DMS79 (cell line): Measurements from ENCODE around the gene LAMC3.
"Not testable (repeated sequence)": the region's sequence is repeated elsewhere in the genome, so short reads cannot be mapped to it uniquely, and the experiment has no call there.

ENCODE experiments used
- DNase-seq: peaks from one replicate; lab custom pipeline; 2025; lab: John Stamatoyannopoulos, UW

LAMC3 gene

DNA sequence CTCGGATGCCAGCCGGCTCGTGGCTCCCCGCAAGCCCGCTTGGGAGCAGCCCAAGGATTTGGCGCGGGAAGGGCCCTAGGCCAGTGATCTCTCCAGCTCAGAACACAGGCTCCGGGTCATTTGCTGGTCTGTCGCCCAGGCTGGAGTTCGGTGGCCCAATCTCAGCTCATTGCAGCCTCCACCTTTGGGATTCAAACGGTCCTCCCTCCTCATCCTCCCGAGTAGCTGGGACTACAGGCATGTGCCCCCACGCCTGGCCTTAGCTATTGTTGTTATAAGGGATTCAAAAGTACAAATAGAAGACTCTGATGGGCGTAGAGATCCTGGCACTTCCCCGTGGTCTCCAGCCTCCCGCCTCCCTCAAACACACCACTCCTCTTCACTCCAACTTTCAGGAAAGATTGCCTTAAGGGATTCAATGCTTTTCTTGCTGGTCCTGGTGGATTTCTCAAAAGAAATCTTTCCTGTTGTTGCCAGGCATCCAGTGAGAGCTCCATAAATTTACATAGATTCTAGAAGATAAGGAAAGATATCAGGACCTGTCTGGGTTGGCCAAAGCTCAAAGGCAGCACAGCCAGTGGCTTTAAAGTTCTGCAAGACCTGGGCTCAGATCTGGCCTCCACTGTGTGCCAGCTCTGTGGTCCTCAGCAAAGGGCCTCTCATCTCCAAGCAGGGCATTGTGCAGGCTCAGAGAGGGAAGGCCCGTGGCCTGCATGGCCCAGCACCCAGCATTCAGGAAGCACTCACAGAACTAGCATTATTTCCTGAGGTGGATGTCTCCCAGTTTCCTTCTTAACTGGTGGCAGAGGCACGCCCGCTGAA, 88.4 kb downstream of the LAMC3 start:
- no peak for DNase-seq

DNA sequence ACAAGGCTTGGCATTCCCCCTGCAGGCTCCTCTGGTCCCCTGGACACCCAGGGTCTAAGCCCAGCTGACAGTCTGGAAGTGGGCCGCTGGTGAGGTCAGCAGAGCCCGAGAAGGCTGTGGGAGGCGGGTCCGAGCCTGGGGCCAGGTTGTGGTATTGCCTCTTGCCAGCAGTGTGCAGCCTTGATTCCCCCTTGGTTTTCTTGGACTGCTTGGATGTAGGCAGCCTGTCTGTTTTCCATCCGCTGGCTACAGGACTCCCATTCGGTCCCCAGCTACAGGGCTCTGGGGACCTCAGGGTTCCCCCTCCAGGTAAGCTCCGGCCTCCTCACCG, 88.9 kb downstream of the LAMC3 start:
- no peak for DNase-seq

DNA sequence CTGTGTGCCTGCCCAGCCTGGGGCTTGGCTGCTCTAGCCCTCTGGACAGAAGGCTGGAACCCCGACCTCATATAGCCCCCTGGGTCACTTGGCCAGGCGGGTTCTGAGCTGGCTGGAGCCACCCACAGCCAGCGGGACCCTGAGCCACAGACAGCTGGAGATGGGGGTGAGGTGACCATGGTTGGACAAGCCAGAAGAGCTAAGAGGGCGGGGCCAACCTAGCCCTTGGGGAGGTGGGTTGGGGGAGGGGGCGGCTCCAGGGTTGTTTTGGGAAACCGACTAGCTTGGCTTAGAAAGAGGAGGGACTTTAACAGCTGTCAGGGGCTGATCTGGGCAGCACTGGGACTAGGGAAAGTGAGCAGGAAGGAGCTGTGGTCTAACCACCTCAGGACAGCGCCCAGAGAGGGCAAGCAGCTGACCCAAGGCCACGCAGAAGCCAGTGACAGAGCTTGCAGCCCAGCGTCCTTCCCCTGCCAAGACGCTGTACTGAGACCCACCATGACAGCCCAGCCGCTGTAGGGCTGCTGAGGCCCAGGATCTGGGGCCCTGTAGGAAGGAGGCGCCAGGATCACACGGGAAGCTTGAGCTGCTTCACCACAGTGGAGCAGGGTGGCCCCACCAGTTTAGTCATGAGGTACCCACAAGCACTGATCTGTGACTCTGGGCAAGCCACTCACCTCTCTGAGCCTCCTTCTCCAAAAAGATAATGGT, 89.6 kb downstream of the LAMC3 start:
- no peak for DNase-seq

DNA sequence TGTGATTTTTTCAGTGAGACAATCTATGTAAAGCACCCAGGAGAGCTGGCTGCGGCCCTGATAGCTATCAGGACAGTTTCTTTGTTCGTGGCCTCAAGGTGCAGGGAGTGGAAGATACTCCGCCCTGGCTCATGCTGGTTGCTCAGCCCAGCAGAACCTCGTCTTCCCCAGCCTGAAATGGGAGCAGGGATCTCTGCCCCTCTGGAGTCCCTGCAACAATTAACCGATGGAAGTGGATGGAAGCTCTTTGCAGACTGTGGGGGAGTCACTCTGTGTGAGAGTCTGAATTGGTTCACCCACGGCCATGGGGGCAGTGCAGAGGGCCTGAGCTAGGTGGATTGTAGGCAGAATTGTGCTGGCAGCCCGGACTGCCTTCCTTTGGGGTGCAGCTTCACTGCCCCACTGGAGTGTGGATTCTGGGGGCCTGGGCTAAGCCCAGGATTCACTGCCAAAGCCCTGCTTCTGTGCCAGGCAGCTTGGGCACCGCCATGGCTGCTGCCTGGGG, 90.2 kb downstream of the LAMC3 start:
- DNase-seq = no peak

DNA sequence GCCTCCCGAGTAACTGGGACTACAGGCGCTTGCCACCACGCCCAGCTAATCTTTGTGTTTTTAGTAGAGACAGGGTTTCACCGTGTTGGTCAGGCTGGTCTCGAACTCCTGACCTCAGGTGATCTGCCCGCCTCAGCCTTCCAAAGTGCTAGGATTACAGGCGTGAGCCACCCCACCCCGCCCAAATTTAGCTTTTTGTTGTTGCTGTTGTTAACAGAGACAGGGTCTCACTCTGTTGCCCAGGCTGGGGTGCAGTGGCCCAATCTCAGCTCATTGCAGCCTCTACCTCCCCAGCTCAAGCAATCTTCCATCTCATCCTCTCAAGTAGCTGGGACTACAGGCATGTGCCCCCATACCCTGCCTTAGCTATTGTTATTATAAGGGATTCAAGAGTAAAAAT, 90.9 kb downstream of the LAMC3 start:
- not testable (repeated sequence) for DNase-seq

DNA sequence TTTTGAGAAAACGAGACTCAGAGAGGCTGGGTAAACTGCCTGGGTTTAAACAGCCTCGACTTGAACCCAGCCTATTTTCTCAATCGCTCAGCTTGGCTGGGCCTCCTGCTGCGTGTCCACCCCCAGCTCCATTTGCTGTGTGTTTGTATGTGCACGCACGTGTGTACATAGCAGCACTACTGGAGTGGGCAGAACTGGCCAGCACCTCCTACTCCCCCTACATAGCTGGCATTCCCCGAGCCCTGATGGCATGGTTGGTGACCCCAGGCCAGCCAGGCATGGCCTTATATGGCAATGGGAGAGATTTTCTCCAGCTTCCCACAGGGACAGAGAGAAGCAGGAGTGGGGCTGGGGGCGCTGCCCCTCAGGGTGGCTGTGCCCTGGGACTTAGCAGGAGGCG, 91.5 kb downstream of the LAMC3 start:
- DNase-seq = no peak

DNA sequence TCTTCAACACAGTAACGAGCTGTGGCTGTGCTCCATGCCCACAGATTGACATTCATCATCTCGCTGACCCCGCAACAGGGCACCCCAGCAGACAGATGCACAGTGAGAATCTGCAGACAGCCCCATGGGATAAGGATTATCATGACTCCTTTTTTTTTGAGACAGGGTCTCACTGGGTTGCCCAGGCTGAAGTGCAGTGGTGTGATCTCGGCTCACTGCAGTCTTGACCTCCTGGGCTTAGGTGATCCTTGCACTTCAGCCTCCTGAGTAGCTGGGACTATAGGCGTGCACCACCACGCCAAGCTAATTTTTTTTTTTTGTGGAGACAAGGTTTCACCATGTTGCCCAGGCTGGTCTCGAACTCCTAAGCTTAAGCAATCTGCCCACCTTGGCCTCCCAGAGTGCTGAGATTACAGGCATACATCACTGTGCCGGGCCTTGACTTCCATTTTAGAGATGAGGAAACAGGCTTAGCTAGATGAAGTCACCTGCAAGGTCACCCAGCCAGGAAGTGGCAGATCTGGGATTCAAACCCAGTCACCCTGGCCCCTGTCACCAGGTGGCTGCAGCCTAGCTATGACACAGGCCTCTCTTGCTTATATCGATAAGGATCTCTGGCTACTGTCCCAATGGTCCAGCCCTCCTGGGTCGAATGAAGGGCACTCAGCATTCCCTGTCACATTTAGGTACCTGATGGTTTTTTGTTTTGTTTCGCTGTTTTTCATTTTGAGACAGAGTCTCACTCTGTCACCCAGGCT, 92.4 kb downstream of the LAMC3 start:
- DNase-seq = no peak

DNA sequence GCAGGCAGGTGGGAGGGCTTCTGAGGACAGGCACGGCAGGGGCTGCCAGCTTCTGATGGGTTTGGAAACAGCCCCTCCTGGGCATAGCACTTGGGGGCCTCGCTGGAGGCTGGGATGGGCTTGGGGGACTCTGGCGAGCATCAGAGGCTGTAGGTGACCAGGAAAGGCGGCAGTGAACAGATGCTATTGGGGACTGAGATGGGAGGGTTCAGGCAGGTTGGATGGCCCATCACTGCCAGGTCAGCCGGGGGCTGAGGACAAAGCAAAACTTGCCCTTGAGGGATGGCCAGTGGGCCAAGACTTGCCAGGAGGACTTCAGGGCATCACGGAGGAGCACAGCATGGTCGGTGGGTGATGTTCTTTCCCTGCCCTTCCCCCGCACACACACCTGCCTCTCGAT, 94.0 kb downstream of the LAMC3 start:
- DNase-seq = no peak

DNA sequence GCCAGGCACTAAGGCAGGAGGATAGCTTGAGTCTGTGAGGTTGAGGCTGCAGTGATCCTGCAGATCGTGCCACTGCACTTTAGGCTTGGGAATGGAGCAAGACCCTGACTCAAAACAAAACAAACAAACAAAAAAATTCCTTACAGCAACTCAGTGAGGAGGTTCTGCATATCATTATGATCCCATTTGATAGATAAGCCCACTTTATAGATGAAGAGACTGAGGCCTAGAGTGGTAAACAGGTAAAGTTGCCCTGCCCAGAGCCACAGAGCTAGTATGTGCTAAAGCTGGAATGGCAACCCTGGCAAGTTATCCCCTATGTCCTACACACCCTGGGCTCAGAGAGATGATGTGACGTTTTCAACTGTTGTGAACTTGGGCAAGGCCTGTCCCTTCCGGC, 94.6 kb downstream of the LAMC3 start:
- no peak for DNase-seq

DNA sequence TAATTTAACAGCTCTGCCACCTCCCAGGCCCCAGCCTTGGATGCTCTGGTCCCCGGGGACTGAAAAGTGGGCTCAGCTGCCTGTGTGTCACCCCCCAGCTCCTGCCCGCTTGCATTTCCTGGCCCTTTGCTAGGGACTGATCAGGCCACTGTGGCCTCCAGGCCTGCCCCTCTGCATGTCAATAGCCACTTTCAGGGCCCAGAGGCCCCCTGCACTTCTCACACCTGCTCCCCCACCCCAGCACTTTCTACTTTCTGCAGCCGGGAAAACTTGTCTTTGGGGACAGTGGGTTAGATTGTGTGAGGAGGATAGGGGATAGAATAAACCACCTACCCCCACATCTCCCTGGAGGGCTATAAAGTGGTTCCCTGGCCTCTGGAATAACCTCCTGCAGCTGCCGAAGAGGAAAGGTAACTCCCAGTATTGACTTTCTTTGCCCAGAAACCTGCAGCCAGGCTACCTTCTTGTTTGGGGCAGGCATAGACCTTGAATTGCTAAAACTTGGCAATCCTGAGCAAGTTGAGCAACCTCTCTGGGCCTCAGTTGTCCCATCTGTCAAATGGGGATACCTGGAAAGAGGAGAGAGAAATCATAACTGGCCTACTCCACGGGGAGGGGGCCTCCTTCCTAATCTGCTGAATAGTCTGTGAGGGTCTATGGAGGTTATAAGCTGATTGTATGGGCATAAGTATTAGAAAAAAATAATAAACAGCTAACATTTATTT, 95.2 kb downstream of the LAMC3 start:
- DNase-seq = no peak

DNA sequence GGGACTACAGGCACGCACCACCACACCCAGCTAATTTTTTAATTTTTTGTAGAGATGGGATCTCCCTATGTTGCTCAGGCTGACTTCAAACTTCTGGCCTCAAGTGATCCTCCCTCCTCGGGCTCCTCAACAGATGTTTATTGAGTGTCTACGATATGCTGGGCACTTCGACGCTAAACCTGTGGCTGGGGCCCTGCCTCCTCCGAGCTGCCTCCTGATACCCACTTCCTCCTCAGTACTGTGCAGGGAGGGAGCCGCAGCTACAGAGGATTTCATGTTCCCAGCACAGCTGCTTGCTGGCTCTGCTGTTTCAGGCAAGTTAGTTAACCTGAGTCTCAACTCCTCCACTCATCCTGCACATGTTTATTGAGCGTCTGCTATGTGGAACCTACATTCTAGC, 97.0 kb downstream of the LAMC3 start:
- no peak for DNase-seq

DNA sequence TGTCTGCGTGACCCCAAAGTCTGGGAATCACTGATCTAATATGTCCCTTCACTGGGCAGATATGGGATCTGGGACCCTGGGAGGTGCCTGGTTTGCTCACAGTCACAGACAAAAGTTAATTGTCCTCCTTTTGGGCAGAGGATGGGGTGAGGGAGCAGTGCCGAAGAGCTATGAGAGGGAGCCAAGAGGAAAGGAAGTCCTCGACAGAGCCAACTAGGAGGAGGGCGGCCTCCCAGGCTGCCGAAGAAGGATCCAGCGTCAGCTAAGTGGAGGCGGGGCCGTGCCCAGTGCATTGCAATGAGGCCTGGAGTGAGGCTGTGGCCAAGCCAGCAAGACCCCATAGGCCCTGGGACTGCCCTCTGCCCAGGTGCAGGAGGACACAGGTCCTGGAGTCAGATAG, 98.8 kb downstream of the LAMC3 start:
- DNase-seq = no peak

DNA sequence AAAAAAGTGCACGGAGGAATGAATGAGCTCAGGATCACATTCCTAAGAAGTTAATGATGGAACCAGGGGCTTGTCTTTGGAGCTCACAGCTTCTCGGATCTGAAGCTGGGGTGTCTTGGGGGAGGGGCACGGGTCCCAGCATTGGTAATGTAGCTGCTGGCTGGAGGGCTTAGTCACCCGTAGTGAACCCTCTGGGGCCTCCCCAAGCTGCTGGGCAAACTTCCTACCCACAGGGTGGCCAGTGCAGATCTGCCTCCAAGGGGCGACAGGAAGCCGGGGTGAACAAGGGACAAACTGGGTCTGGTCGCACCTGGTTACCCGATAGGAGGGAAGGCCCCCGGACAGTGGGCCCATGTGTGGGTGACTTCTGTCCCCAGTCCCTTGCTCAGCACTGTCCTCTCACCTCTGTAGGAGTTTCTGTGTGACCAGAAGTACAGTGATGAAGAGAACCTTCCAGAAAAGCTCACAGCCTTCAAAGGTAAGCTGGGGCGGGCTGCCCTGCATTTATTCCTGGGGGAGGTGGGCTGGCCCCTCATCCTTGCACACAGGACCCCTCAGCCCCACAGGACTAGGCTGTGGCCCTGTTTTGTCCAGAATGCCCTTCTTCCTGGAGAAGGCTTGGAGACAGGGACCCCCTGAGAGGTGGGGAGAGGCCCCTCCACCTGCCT, 102.3 kb downstream of the LAMC3 start:
- no peak for DNase-seq

DNA sequence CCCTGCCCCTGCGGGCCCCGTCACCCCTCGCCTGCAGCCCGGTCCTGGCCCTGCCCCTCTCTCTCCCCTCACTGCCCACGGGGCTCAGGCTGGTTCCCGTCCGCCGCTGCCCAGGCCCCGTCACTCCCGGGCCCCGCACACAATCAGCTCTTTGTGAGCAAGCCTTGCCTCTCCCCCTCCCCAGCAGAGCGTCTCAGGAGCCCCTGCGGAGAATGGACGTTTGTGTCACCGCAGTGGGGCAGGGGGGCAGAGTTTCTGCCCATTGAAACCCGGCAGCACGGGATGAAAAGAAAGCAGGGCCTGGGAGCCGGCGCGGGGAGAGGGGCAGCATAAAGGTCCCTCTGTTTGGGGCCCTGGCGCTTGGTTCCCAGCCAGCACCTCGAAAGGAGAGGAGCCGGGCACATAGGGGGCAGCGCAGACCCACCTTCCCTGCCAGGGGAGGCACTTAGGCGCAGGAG, 102.9 kb downstream of the LAMC3 start:
- no peak for DNase-seq

DNA sequence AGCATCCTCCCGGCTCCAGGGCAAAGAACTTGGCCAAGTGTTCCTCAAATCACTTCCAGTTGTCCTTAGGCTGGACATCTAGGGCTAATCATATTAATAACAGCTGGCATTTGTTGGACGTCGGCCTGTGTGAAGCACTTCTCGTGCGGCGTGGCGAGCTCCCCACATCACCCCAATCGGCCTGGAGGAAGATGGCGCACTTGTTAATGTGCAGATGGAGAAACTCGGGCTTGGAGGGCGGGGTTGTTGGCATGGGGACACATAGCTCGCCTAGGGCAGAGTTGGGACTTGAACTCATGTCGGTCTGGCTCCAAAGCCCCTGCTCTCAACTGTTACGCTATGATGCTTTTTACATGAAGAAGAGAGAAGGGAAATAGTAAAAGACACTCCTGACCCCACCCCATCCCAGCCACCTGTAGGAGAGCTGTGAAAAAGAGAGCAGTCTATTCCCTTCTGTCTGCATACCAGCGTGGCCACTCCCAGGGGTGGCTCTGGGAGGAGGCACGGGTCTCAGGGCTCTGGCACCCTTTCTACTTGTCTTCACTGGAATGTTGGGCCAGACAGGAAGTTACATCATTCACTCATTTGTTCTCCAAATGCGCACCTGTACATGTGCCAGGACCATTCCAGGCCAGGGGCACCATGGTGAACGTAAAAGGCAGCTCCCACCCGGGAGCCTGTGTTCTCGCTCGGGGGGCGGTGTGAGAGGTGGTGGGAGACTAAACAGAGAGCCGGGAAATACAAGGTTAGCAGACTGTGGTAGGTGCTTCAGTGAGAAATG, 103.6 kb downstream of the LAMC3 start:
- no peak for DNase-seq

DNA sequence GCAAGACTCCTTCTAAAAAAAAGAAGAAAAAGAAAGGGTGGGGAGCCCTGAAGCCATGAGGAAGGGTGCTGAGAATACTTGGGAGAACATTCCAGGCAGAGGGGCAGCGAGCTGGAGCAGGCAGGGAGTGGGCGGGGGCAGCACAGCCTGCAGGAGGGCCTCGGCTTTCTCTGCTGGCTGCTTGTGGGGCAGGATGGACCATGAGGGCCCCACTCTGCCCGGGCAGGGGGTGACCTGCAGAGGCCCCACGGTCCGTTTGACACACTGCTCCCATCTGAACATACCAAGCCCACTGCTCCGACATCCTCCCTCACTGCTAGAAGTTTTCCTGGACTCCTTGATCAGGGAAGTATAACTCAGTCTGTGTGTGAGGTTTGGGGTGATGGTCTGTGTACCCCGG, 104.7 kb downstream of the LAMC3 start:
- DNase-seq = no peak

DNA sequence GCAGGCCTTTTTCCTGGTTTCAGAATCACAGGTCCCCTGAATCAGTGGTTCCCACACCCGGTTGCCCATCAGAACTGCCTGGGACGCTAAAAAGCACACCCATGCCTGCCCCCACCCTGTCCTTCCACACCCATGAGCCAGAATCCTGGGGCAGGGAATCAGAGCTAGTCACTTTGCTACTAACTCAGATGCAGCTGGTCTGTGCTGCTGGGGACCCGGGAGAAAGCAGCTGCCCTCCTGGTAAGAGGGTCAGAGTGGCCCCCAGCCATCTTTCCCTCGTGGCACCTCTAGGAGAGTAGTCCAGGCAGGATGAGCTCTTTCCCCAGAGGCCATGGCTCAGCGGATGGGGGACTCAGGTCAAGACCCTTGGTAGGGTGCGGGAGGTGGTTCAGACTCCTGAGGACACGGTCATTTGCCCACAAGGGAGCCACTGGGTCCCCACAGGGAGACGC, 105.1 kb downstream of the LAMC3 start:
- no peak for DNase-seq

DNA sequence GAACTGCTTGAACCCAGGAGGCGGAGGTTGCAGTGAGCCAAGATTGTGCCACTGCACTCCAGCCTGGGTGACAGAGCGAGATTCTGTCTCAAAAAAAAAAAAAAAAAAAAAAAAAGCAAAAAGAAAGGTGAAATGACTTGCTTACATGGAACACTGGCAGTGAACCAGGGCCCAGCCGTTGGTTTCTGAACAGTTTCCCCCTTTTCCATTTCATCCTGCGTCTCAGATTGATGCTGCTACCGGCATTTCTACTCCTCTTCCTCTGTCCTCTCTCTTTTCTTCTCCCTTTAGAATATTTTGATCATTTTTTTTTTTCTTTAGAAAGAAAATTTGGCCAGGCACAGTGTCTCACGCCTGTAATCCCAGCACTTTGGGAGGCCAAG, 106.4 kb downstream of the LAMC3 start:
- not testable (repeated sequence) for DNase-seq

DNA sequence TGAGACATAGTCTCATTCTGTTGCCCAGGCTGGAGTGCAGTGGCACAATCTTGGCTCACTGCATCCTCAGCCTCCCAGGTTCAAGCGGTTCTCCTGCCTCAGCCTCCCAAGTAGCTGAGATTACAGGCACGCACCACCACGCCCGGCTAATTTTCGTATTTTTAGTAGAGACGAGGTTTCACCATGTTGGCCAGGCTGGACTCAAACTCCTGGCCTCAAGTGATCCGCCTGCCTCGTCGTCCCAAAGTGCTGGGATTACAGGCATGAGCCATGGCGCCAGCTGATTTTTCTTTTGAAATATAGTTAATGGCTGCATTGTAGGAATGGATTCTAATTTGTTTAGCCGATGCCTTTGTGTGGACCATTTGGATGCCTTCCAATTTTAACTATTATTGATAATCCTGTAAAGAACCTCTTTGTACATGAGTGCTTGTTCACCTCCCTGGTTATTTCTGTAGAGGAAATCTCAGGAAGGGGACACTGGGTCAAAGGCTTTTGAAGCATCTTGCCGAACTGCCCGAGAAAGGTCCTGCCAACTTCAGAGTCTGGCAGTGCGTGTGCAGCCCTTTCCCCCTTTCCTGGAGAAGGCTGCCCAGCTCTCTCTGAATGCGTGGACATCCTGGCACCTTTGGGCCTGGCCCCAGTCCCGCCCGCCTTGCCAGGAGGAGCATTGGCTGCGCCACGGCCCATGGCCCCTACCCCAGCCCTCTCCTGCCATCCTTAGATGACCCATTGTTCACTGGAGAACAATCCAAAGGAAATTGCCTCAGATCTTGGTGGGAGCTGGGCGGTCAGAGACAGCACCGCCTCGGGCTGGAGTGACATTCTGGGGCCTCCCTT, 107.5 kb downstream of the LAMC3 start:
- no peak for DNase-seq
